ENCODE data around the gene GFI1B.

Gene GFI1B

GRCh38 chr9:133023117-133023890 is 44.8 kb downstream of the GFI1B start:
- peak; percentile 27 for DNase-seq

GRCh38 chr9:133026426-133026825 is 47.9 kb downstream of the GFI1B start:
- no peak for DNase-seq

GRCh38 chr9:133027134-133027533 is 48.6 kb downstream of the GFI1B start:
- DNase-seq, result no peak

GRCh38 chr9:133028221-133028620 is 49.7 kb downstream of the GFI1B start:
- no peak for DNase-seq

- DNase-seq, result no peak
These were observed 51.5 kb downstream of the GFI1B start for GRCh38 chr9:133029994-133030316.

- DNase-seq, result peak; percentile 93
These were observed 52.0 kb downstream of the GFI1B start, which contains the start of gene GTF3C5 for GRCh38 chr9:133030317-133031129. GTF3C5 (plus strand) TSS chr9:133030997; CDS start chr9:133031012, 15 bp downstream.

GRCh38 chr9:133031130-133031422 is 52.6 kb downstream of the GFI1B start:
- DNase-seq, result no peak

- peak; percentile 18 for DNase-seq
These were observed 53.0 kb downstream of the GFI1B start for GRCh38 chr9:133031496-133031911.

GRCh38 chr9:133032171-133032570 is 53.7 kb downstream of the GFI1B start:
- no peak for DNase-seq

- DNase-seq, result no peak
These were observed 57.2 kb downstream of the GFI1B start for GRCh38 chr9:133035669-133036068.

GRCh38 chr9:133037775-133038515 is 59.5 kb downstream of the GFI1B start:
- no peak for DNase-seq

GRCh38 chr9:133040892-133041479 is 62.5 kb downstream of the GFI1B start:
- peak; percentile 53 for DNase-seq
